HepG2 (cell line): ENCODE data around the gene CDHR3. TPM values are rescaled to one million over a fixed set of nuclear protein-coding genes. Genes with fewer than 3 reads are reported as not detected.

ENCODE experiments used
- ATAC-seq: fragments of 200-7000 bp; cut with Tn5 transposase; 3 replicates; pipeline ENCODE4 v1.9.1; 2020; ENCODE audit warnings: mild to moderate bottlenecking, moderate library complexity
- BruUV-seq: library from RNA; stranded (reverse); fragments of 400-500 nt; replicated peaks from 2 replicates; lab custom pipeline; 2021; lab: Mats Ljungman, UMichigan
- CTCF ChIA-PET: fragments of 300-600 bp; formaldehyde crosslinking; extraction: SDS; loops from one replicate; lab custom pipeline; 2021; ENCODE audit warnings: low total read pairs, inconsistent platforms, low intra/inter-chr PET ratio; lab: Yijun Ruan, JAX
- POLR2A ChIA-PET: fragments of 350-600 bp; sonication (Branson Sonifier 250); formaldehyde crosslinking; loops from one replicate; lab custom pipeline; 2020; ENCODE audit warnings: antibody characterized with exemption, inconsistent platforms; lab: Yijun Ruan, JAX
- DNase-seq: peaks from one replicate; pipeline ENCODE4 v3.0.0-alpha.2; 2015; ENCODE audit warnings: low spot score
- FAIRE-seq: peaks from 3 replicates; lab custom pipeline; 2011; peaks lifted over from hg19 to GRCh38; lab: Jason Lieb, UNC
- H2AFZ ChIP-seq: one replicate; pipeline ENCODE4 v1.6.1; 2011; ENCODE audit warnings: low read length, inconsistent platforms
- H3K27ac ChIP-seq: fragments of 300-600 bp; 3 replicates; pipeline ENCODE4 v1.8.0; 2011; ENCODE audit warnings: mixed run types, mild to moderate bottlenecking, mixed read lengths, low read length, inconsistent platforms; ENCODE audit not compliant: insufficient read depth; ENCODE audit errors: extremely low read length
- H3K27me3 ChIP-seq, 2 experiments: fragments of 200-600 bp in 1 of 2; 2 replicates in 1 of 2; 3 replicates in 1 of 2; pipeline versions ENCODE4 v1.6.0 to v1.8.0; 2011; ENCODE audit warnings: low read length in 2 of 2, mild to moderate bottlenecking in 2 of 2, moderate library complexity in 2 of 2, inconsistent platforms in 1 of 2; ENCODE audit not compliant: insufficient read depth in 2 of 2, control insufficient read depth in 1 of 2
- H3K36me3 ChIP-seq, 2 experiments: fragments of 200-600 bp in 1 of 2; replicated peaks in 1 of 2; 2 replicates in 1 of 2; 3 replicates in 1 of 2; pipeline versions ENCODE4 v1.5.1 to v1.8.0; 2011; ENCODE audit warnings: low read length in 2 of 2, inconsistent platforms in 1 of 2; ENCODE audit not compliant: insufficient read depth in 2 of 2, control insufficient read depth in 1 of 2
- H3K4me1 ChIP-seq: 2 replicates; pipeline ENCODE4 v1.5.1; 2012; ENCODE audit warnings: low read length, inconsistent platforms; ENCODE audit not compliant: insufficient read depth
- H3K4me2 ChIP-seq: 2 replicates; pipeline ENCODE4 v1.6.0; 2011; ENCODE audit warnings: low read depth, low read length, inconsistent platforms
- H3K4me3 ChIP-seq, 3 experiments: fragments of 200-600 bp in 1 of 3; sonication (generic), shearing (Covaris generic) in 1 of 3; replicated peaks in 1 of 3; 2 replicates each; pipeline ENCODE4 v1.5.1; 2011 to 2016; ENCODE audit warnings: low read length in 3 of 3, inconsistent platforms in 2 of 3, low read depth in 2 of 3, mild to moderate bottlenecking in 2 of 3, control low read depth in 1 of 3, mixed read lengths in 1 of 3; ENCODE audit not compliant: insufficient read depth in 1 of 3
- H3K79me2 ChIP-seq: one replicate; pipeline ENCODE4 v1.6.1; 2011; ENCODE audit warnings: low read length, inconsistent platforms; ENCODE audit not compliant: insufficient read depth
- H3K9ac ChIP-seq: 2 replicates; pipeline ENCODE4 v1.6.0; 2011; ENCODE audit warnings: mild to moderate bottlenecking, low read depth, low read length, inconsistent platforms; ENCODE audit not compliant: insufficient read depth
- H3K9me3 ChIP-seq: 2 replicates; pipeline ENCODE4 v1.5.1; 2012; ENCODE audit warnings: mild to moderate bottlenecking, low read length
- H4K20me1 ChIP-seq: 2 replicates; pipeline ENCODE4 v1.6.0; 2011; ENCODE audit warnings: inconsistent platforms, mild to moderate bottlenecking, low read length, moderate library complexity; ENCODE audit not compliant: insufficient read depth
- HMG20B ChIP-seq: conservative IDR thresholded peaks from 2 replicates; pipeline ENCODE4 v1.6.1; 2016; ENCODE audit warnings: missing genetic modification reagents, missing compliant biosample characterization
- KMT2B ChIP-seq: IDR thresholded peaks from 2 replicates; pipeline ENCODE4 v1.6.1; 2016; ENCODE audit warnings: missing genetic modification reagents, missing compliant biosample characterization
- MIER3 ChIP-seq: IDR thresholded peaks from 2 replicates; pipeline ENCODE4 v1.6.1; 2016; ENCODE audit warnings: missing compliant biosample characterization, borderline replicate concordance
- ZBTB38 ChIP-seq: sonication (generic); formaldehyde crosslinking; IDR thresholded peaks from 2 replicates; pipeline ENCODE4 v1.5.1; 2020; ENCODE audit warnings: mild to moderate bottlenecking, missing genetic modification reagents
- ZFP36L2 ChIP-seq: sonication (generic); formaldehyde crosslinking; IDR thresholded peaks from 2 replicates; pipeline ENCODE4 v1.4.0; 2020; ENCODE audit warnings: missing genetic modification reagents
- ZNF75D ChIP-seq: sonication (generic); formaldehyde crosslinking; IDR thresholded peaks from 2 replicates; pipeline ENCODE4 v1.8.1; 2023; ENCODE audit warnings: missing genetic modification reagents, mild to moderate bottlenecking, borderline replicate concordance
- WGBS: methylation state at CpG from one replicate; pipeline ENCODE4 v1.1.6; 2017; ENCODE audit warnings: low lambda C conversion rate; 5-methylcytosine and 5-hydroxymethylcytosine counted together
- in situ Hi-C: cut with HindIII; loops from 2 replicates; pipeline ENCODE4 v1.10.0; 2017; ENCODE audit warnings: low pct_unique_long_range_greater_than_20kb; ENCODE audit not compliant: extremely low pct_ligation_motif_present
- intact Hi-C: fragments of 100-400 bp; cut with micrococcal nuclease; formaldehyde crosslinking; loops from one replicate; pipeline ENCODE4 v1.10.0; 2022; ENCODE audit not compliant: unreplicated experiment
- polyA plus RNA-seq, 8 experiments: library from polyadenylated mRNA; depleted of rRNA in 3 of 8; stranded (reverse) in 7 of 8; unstranded in 1 of 8; fragments of >200 nt; fragmentation: Illumina TruSeq in 4 of 8; extraction: Trizol in 4 of 8; gene quantifications; 2 replicates each; pipeline versions ENCODE4 v1.2.1 to v1.2.3, GENCODE V29; 2011 to 2016; ENCODE audit warnings: low read depth in 4 of 8, missing spikeins in 1 of 8, mixed read lengths in 1 of 8; ENCODE audit not compliant: insufficient read depth in 1 of 8
- total RNA-seq, 5 experiments: library from RNA; depleted of rRNA; stranded (reverse); fragments of >200 nt; fragmentation: Illumina TruSeq; extraction: Trizol; gene quantifications; 2 replicates each; pipeline ENCODE4 v1.2.3, GENCODE V29; 2016; ENCODE audit warnings: low read depth in 1 of 5
- TF ChIP-seq, protein P1 (sequence below): sonication (generic); formaldehyde crosslinking; conservative IDR thresholded peaks from 2 replicates; pipeline ENCODE4 v1.8.0; 2022; ENCODE audit warnings: low read depth, missing genetic modification reagents
- TF ChIP-seq, protein P2 (sequence below): sonication (generic); formaldehyde crosslinking; IDR thresholded peaks from 2 replicates; pipeline ENCODE4 v1.4.0; 2020; ENCODE audit warnings: missing genetic modification reagents; ENCODE audit errors: not compliant biosample characterization

The CDHR3 gene
- total and polyA plus RNA-seq, 2 of the 13 experiments (the other 11 are each of a cell fraction or from before 2014, with no cell fraction given), result 6.5 to 11.8 TPM

DNA sequence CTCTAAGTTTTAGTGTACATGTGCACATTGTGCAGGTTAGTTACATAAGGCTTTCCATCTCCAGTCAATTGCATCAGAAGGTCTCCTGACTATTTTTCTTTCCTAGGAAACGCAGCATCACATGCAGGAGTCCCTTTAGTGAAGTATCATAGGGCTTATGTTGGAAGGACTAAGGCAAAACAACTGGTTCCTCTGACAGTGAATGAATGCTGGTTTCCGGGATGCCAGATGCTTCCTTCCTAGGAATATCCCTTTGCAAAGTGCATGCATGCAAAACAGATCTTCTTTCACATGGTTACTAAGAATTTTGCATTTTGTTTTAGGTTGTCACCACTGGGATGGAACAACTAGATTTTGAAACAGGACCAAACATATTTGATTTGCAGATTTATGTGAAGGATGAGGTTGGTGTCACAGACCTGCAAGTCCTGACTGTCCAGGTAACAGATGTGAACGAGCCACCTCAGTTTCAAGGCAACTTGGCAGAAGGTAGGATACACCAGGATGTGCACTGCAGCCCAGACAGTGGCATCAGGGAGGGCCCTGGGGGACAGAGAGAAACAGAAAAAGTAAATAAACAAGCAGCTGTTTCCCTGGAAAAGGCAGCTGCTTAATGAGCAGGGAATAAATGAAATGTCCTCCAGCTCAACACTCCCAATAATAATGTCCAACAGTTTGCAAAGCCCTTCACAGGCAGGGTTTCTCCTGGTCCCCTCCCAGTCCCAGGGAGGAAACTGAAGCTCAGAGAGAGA lies 17.8 kb downstream of the CDHR3 start:
- whole genome bisulfite sequencing, result 64% methylated on average over 3 of the region's 3 CpGs
- no peak for TF ChIP-seq ZNF75D (CRISPR knock-in tag)
- TF ChIP-seq ZFP36L2 (CRISPR knock-in tag), result no peak
- TF ChIP-seq HMG20B (CRISPR knock-in tag), result no peak
- no peak for TF ChIP-seq MIER3 (CRISPR knock-in tag)
- TF ChIP-seq, protein P1, sequence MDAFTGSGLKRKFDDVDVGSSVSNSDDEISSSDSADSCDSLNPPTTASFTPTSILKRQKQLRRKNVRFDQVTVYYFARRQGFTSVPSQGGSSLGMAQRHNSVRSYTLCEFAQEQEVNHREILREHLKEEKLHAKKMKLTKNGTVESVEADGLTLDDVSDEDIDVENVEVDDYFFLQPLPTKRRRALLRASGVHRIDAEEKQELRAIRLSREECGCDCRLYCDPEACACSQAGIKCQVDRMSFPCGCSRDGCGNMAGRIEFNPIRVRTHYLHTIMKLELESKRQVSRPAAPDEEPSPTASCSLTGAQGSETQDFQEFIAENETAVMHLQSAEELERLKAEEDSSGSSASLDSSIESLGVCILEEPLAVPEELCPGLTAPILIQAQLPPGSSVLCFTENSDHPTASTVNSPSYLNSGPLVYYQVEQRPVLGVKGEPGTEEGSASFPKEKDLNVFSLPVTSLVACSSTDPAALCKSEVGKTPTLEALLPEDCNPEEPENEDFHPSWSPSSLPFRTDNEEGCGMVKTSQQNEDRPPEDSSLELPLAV, result no peak
- TF ChIP-seq KMT2B (CRISPR knock-in tag), result no peak
- TF ChIP-seq ZBTB38 (CRISPR knock-in tag), result no peak
- TF ChIP-seq, protein P2, sequence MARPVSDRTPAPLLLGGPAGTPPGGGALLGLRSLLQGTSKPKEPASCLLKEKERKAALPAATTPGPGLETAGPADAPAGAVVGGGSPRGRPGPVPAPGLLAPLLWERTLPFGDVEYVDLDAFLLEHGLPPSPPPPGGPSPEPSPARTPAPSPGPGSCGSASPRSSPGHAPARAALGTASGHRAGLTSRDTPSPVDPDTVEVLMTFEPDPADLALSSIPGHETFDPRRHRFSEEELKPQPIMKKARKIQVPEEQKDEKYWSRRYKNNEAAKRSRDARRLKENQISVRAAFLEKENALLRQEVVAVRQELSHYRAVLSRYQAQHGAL (CRISPR knock-in tag), result no peak
- no peaks in the 10 kb centered on the region for H3K9me3 ChIP-seq
- no peaks in the 10 kb centered on the region for H3K4me1 ChIP-seq
- DNase-seq (no peak), ATAC-seq (no peak), FAIRE-seq (no peak)
- BruUV-seq, result no TSS peak
- H3K79me2 ChIP-seq, result no peaks in the 10 kb centered on the region
- CTCF ChIA-PET, result no interaction called here
- H3K27me3 ChIP-seq, result no peaks in the 10 kb centered on the region
- H3K27ac ChIP-seq, result no peak overlapping the region
- intact Hi-C loops, result no loop called here
- H2AFZ ChIP-seq, result no peak overlapping the region
- H3K36me3 ChIP-seq, result no peaks in the 10 kb centered on the region
- H4K20me1 ChIP-seq, result no peaks in the 10 kb centered on the region
- no peak overlapping the region for H3K9ac ChIP-seq
- in situ Hi-C loops, result no loop called here
- no peak overlapping the region for H3K4me2 ChIP-seq
- POLR2A ChIA-PET, result no interaction called here
- H3K4me3 ChIP-seq, result no peak overlapping the region
